Neutrophil (primary cell): ENCODE measurements around the gene LENG1.

ENCODE experiments used
- H3K27ac ChIP-seq: fragments of 200-600 bp; sonication (generic); 2 replicates; pipeline ENCODE4 v1.5.1; 2016; ENCODE audit warnings: mild to moderate bottlenecking, moderate library complexity
- H3K27me3 ChIP-seq: fragments of 200-600 bp; sonication (generic); 2 replicates; pipeline ENCODE4 v1.6.0; 2016; ENCODE audit warnings: mild to moderate bottlenecking
- H3K36me3 ChIP-seq: fragments of 200-600 bp; sonication (generic); 2 replicates; pipeline ENCODE4 v1.5.1; 2017
- H3K4me1 ChIP-seq, 2 experiments: fragments of 200-600 bp in 1 of 2; sonication (generic) in 1 of 2; 1 replicate in 1 of 2; 2 replicates in 1 of 2; pipeline versions ENCODE4 v1.5.1 to v1.6.1; 2013 to 2016; ENCODE audit warnings: low read depth in 1 of 2, low read length in 1 of 2, mild to moderate bottlenecking in 1 of 2, moderate library complexity in 1 of 2; ENCODE audit not compliant: control insufficient read depth in 1 of 2, insufficient read depth in 1 of 2
- H3K4me3 ChIP-seq, 2 experiments: fragments of 200-600 bp in 1 of 2; sonication (generic) in 1 of 2; 1 replicate in 1 of 2; 2 replicates in 1 of 2; pipeline ENCODE4 v1.5.1; 2013 to 2016; ENCODE audit warnings: low read depth in 1 of 2, low read length in 1 of 2, mild to moderate bottlenecking in 1 of 2, moderate library complexity in 1 of 2
- H3K9me3 ChIP-seq: fragments of 200-600 bp; sonication (generic); 2 replicates; pipeline ENCODE4 v1.5.1; 2016
- CTCF ChIP-seq: fragments of 200-600 bp; sonication (generic); IDR thresholded peaks from 2 replicates; pipeline ENCODE4 v1.5.1; 2016; ENCODE audit warnings: antibody characterized with exemption

Gene LENG1

GRCh38 chr19:54156490-54156889 is 3.0 kb downstream of the LENG1 start:
- no peak for TF ChIP-seq CTCF
- H3K36me3 ChIP-seq = peaks cover 68% of the 10 kb centered on the region
- H3K9me3 ChIP-seq = no peaks in the 10 kb centered on the region
- peaks cover 28 to 29% of the 10 kb centered on the region in 2 experiments for H3K4me1 ChIP-seq
- no peak overlapping the region for H3K27ac ChIP-seq
- H3K27me3 ChIP-seq = no peaks in the 10 kb centered on the region
- H3K4me3 ChIP-seq = no peak overlapping the region

DNA sequence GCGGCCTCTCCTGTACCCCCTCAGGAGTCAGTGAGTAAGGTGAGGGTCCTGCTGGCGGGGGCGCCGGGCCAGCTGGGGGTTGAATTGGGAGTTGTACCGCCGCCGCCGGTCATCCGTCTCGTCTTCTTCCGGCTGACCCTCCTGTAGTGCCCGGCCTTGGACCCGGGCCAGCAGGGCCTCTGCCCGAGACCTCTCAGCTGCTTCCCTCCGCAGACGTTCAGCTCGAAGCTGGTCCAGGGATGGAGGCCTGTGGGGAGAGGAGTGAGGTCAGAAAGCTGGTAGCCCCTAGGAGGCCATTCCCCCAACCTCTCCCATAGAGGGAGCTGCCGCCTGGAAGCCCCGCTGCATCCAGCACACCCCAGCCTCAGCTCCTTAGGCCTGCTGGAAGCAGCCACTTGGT is 3.8 kb downstream of the LENG1 start:
- Histone ChIP-seq H3K27me3 (no peaks in the 10 kb centered on the region), H3K9me3 (no peaks in the 10 kb centered on the region), H3K4me1 (peaks cover 22% of the 10 kb centered on the region in 2 experiments), H3K36me3 (peaks cover 76% of the 10 kb centered on the region), H3K4me3 (no peak overlapping the region), H3K27ac (no peak overlapping the region)
- TF ChIP-seq CTCF = no peak

DNA sequence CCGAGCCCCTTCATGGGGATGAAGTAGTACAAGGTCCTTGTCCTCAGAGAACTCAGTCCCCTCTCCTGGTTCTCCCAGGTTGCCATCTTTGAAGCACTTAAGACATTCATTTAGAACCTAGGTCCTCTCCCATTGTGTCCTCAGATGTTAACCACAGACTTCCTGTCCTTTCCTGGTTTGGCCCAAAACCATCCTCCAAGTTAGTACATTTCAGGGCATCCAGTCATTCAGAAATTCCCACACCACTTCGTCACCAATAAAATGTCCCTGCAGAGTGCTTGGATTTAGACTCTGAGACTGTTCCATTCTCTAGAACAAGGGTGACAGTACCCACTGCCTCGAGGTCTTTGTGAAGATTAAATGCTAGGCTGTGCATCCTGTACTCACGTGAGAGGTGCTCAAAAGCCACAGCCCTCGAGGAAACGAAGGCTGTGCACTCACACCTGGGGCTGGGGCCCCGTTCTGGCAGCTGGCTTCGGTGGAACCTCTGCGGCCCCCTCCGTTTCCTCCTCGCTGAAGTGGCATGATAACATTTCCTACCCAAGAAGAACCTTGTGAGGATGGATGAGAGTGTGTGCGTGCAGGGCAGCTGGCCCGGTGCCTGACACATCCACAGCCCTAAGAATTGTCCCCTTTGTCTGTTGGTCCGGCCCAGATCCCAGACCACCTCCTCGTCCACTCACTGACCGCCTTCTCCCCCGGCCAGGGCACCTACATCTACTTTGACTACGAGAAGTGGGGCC is 4.7 kb downstream of the LENG1 start:
- H3K27me3 ChIP-seq = no peaks in the 10 kb centered on the region
- peak overlapping the region; percentile 52 for H3K27ac ChIP-seq
- no peak overlapping the region for H3K4me3 ChIP-seq
- no peak for TF ChIP-seq CTCF
- peaks cover 85% of the 10 kb centered on the region for H3K36me3 ChIP-seq
- peaks cover 18 to 19% of the 10 kb centered on the region in 2 experiments for H3K4me1 ChIP-seq
- no peaks in the 10 kb centered on the region for H3K9me3 ChIP-seq

DNA sequence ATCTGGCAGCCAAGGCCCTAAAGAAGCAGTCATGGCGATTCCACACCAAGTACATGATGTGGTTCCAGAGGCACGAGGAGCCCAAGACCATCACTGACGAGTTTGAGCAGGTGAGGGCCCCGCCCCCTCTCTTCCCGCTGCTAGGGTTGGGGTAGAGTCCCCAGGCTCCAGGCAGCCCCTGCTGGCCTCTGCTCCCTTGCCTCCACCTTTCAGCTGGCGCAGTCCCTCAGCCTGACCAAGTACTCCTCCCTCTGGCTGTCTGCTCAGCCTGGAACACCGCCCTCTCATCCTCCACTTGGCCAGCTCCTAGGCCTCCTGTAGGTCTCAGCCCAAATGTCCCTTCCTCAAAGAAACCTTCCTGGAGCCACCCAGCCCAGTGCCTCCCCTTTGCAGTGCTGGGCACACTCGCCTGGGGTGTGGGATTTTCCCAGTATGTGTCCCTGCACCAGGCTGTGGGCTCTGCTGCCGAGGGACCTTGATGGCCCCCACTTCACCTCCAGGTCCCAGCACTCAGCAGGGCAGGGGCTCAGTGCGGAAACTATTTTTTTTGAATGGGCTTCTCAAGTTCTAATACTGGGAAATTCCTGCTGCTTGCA is 5.7 kb downstream of the LENG1 start:
- Histone ChIP-seq H3K27me3 (no peaks in the 10 kb centered on the region), H3K27ac (peak overlapping the region; percentile 52), H3K36me3 (peaks cover 94% of the 10 kb centered on the region), H3K4me3 (no peak overlapping the region), H3K9me3 (no peaks in the 10 kb centered on the region), H3K4me1 (peaks cover 13 to 14% of the 10 kb centered on the region in 2 experiments)
- no peak for TF ChIP-seq CTCF

DNA sequence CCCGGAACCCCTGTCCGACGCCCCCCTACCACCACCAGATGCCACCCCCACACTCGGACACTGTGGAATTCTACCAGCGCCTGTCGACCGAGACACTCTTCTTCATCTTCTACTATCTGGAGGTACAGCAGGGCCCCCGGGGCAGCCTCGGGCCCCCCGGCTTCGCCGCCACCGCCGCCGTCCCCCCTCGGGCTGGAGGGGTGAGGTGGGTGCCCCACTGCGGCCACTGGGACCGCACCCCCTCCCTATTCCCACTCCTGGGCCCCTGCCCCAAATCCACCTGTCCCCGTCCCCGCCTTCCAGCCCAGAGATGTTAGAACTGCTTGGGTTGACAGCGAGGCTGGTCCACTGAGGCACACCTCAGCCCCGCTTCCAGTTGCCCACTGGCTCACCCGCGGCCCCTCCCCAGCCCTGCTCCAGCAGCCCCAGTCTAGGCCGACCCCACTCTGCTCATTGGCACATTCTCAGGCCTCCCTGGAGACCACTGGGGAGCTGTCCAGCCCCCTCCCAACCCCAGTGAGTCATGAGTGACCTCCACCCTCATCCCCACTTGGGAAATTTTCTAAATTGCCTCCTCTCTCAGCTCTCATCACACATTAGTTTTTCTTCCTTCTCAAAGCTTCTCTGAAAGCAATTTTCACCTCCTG is 6.5 kb downstream of the LENG1 start:
- Histone ChIP-seq H3K4me1 (peaks cover 5 to 6% of the 10 kb centered on the region in 2 experiments), H3K9me3 (no peaks in the 10 kb centered on the region), H3K27ac (peak overlapping the region; percentile 6), H3K36me3 (peaks cover 100% of the 10 kb centered on the region), H3K4me3 (no peak overlapping the region), H3K27me3 (no peaks in the 10 kb centered on the region)
- TF ChIP-seq CTCF = no peak
